Left lung (tissue), 10 donors: ENCODE results near the gene C2CD2L. TPM values are rescaled to one million over a fixed set of nuclear protein-coding genes. Genes with fewer than 3 reads are reported as not detected.
A peak's percentile ranks its signal among the peaks of the same experiment; 100 is the strongest.

Source experiments
- ATAC-seq: fragments of 200-7000 bp; cut with Tn5 transposase; one replicate; pipeline ENCODE4 v1.9.1; 2020; ENCODE audit warnings: moderate library complexity
- DNase-seq, 4 donors: peaks; one replicate each; pipeline ENCODE4 v3.0.0-alpha.2; 2013 to 2020
- H3K27ac ChIP-seq, 2 donors: fragments of 200-600 bp; sonication (generic) in 1 of 2; one replicate each; pipeline versions ENCODE4 v1.5.0 to v1.8.0; 2020 to 2021
- H3K27me3 ChIP-seq, 2 donors: fragments of 200-600 bp; sonication (generic) in 1 of 2; one replicate each; pipeline versions ENCODE4 v1.5.0 to v1.8.0; 2020 to 2021
- H3K36me3 ChIP-seq, 2 donors: fragments of 200-600 bp; sonication (generic) in 1 of 2; one replicate each; pipeline versions ENCODE4 v1.5.0 to v1.8.0; 2020 to 2021
- H3K4me1 ChIP-seq, 2 donors: fragments of 200-600 bp; one replicate each; pipeline ENCODE4 v1.8.0; 2021
- H3K4me3 ChIP-seq, 2 donors: fragments of 200-600 bp; sonication (generic) in 1 of 2; one replicate each; pipeline versions ENCODE4 v1.5.0 to v1.8.0; 2020 to 2021; ENCODE audit warnings: mild to moderate bottlenecking in 1 of 2
- H3K9me3 ChIP-seq, 2 donors: fragments of 200-600 bp; sonication (generic) in 1 of 2; one replicate each; pipeline versions ENCODE4 v1.5.0 to v1.8.0; 2020 to 2021
- intact Hi-C, 2 donors: fragments of 100-400 bp; cut with DNase I; formaldehyde crosslinking; loops; one replicate each; pipeline versions ENCODE4 v1.11.2 to v1.14.2; 2022
- polyA plus RNA-seq, 6 donors: library from polyadenylated mRNA; unstranded; fragments of 120-200 nt; gene quantifications; one replicate each; pipeline ENCODE4 v1.2.1, GENCODE V29; 2013; ENCODE audit not compliant: insufficient read length in 6 of 6
- total RNA-seq, 2 donors: library from RNA; stranded (reverse); fragmentation: NEBNext Ultra II Directional; extraction: Animal tissue kit (Norgen Biotek cat#: 25700); gene quantifications; one replicate each; pipeline ENCODE4 v1.2.1, GENCODE V29; 2021
- TF ChIP-seq, protein P1 (sequence below), 2 donors: fragments of 200-600 bp; sonication (generic) in 1 of 2; IDR thresholded peaks; one replicate each; pipeline versions ENCODE4 v1.5.0 to v1.8.0; 2021; ENCODE audit warnings: antibody characterized with exemption in 2 of 2
- donor health status: DM: no; HTN: yes; CAD: no.
- donor health status: DM: no; HTN: no; CAD: no.

Gene C2CD2L
- total and polyA plus RNA-seq, 8 donors: 7.3 to 18.6 (median 8.0) TPM

GRCh38 chr11:119084663-119085436 lies 22.3 kb upstream of the C2CD2L start, which contains the start of gene HMBS:
HMBS (plus strand) TSS chr11:119084881; CDS start chr11:119085034, 153 bp downstream.
- H3K27me3 ChIP-seq: no peaks in the 10 kb centered on the region
- no peaks in the 10 kb centered on the region for H3K9me3 ChIP-seq
- TF ChIP-seq, protein P1, sequence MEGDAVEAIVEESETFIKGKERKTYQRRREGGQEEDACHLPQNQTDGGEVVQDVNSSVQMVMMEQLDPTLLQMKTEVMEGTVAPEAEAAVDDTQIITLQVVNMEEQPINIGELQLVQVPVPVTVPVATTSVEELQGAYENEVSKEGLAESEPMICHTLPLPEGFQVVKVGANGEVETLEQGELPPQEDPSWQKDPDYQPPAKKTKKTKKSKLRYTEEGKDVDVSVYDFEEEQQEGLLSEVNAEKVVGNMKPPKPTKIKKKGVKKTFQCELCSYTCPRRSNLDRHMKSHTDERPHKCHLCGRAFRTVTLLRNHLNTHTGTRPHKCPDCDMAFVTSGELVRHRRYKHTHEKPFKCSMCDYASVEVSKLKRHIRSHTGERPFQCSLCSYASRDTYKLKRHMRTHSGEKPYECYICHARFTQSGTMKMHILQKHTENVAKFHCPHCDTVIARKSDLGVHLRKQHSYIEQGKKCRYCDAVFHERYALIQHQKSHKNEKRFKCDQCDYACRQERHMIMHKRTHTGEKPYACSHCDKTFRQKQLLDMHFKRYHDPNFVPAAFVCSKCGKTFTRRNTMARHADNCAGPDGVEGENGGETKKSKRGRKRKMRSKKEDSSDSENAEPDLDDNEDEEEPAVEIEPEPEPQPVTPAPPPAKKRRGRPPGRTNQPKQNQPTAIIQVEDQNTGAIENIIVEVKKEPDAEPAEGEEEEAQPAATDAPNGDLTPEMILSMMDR (IDR thresholded peaks at IDR 0.05): no peak
- H3K4me1 ChIP-seq: peaks cover 7 to 43% of the 10 kb centered on the region in 2 donors
- ATAC-seq (peak; percentile 95), DNase-seq (peak; percentile 95 to 99 (median 98))
- peak within 1 kb of the TSS; percentile 68 to 75 for H3K4me3 ChIP-seq
- peaks cover 0 to 31% of the 10 kb centered on the region in 2 donors for H3K36me3 ChIP-seq
- peak within 1 kb of the TSS; percentile 84 to 95 for H3K27ac ChIP-seq
- intact Hi-C loops: no loop called here

GRCh38 chr11:119085437-119085847 lies 21.7 kb upstream of the C2CD2L start:
- Histone ChIP-seq H3K9me3 (no peaks in the 10 kb centered on the region), H3K27ac (peak overlapping the region; percentile 84 to 95), H3K4me3 (peak overlapping the region; percentile 68 to 75), H3K36me3 (peaks cover 0 to 25% of the 10 kb centered on the region in 2 donors), H3K27me3 (no peaks in the 10 kb centered on the region), H3K4me1 (peaks cover 7 to 49% of the 10 kb centered on the region in 2 donors)
- intact Hi-C loops: no loop called here
- TF ChIP-seq, protein P1 (IDR thresholded peaks at IDR 0.05): no peak
- ATAC-seq (peak; percentile 9), DNase-seq (no peak)

DNA sequence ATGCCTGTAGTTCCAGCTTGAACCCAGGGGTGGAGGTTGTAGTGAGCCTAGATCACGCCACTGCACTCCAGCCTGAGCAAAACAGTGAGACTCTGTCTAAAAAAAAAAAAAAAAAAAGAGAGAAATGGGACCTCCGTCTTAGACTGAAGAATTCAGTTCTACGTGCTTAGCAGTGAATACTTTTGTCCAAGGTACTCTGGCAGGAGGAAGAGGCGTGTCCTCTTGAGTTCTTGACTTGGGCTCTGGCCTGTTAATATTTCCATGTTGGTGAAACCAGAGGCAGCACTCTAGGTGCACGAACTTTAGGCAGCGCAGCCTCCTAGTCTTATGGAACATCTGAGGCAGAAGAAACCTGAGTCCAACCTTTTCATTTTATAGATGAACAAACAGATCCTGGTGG lies 20.0 kb upstream of the C2CD2L start:
- DNase-seq (no peak), ATAC-seq (peak; percentile 38)
- H3K36me3 ChIP-seq: peaks cover 0 to 11% of the 10 kb centered on the region in 2 donors
- H3K4me1 ChIP-seq: peaks cover 7 to 44% of the 10 kb centered on the region in 2 donors
- no peaks in the 10 kb centered on the region for H3K27me3 ChIP-seq
- H3K4me3 ChIP-seq: no peak overlapping the region
- no peak overlapping the region for H3K27ac ChIP-seq
- TF ChIP-seq, protein P1 (IDR thresholded peaks at IDR 0.05): no peak
- intact Hi-C loops: no loop called here
- no peaks in the 10 kb centered on the region for H3K9me3 ChIP-seq

- no peak overlapping the region for H3K27ac ChIP-seq
- peaks cover 11 to 47% of the 10 kb centered on the region in 2 donors for H3K4me1 ChIP-seq
- no peaks in the 10 kb centered on the region for H3K27me3 ChIP-seq
- H3K9me3 ChIP-seq: no peaks in the 10 kb centered on the region
- DNase-seq (no peak), ATAC-seq (no peak)
- H3K36me3 ChIP-seq: peaks cover 0 to 10% of the 10 kb centered on the region in 2 donors
- intact Hi-C loops: no loop called here
- H3K4me3 ChIP-seq: no peak overlapping the region
- TF ChIP-seq, protein P1 (IDR thresholded peaks at IDR 0.05): no peak
These were observed 19.4 kb upstream of the C2CD2L start for GRCh38 chr11:119087747-119088241.

DNA sequence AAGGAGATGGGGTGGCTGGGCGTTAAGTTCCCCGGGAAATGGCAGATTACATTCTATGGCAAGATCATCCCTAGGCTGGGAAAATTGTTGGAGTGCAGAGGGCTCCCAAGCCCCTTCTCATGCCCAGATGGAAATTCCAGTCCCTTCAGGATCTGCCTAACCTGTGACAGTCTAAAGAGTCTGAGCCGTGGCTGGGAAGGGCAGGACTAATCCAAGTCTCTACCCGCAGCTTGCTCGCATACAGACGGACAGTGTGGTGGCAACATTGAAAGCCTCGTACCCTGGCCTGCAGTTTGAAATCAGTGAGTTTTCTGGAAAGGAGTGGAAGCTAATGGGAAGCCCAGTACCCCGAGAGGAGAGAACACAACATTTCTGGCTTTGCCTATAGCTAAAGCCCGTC lies 18.7 kb upstream of the C2CD2L start:
- TF ChIP-seq, protein P1 (IDR thresholded peaks at IDR 0.05): no peak
- DNase-seq: no peak
- ATAC-seq: no peak
- no peak overlapping the region for H3K27ac ChIP-seq
- H3K4me3 ChIP-seq: no peak overlapping the region
- intact Hi-C loops: no loop called here
- peaks cover 18 to 53% of the 10 kb centered on the region in 2 donors for H3K4me1 ChIP-seq
- H3K27me3 ChIP-seq: no peaks in the 10 kb centered on the region
- no peaks in the 10 kb centered on the region for H3K9me3 ChIP-seq
- peaks cover 0 to 9% of the 10 kb centered on the region in 2 donors for H3K36me3 ChIP-seq
